Measurements from ENCODE around the gene PAM16. TPM values are rescaled to one million over a fixed set of nuclear protein-coding genes. Genes with fewer than 3 reads are reported as not detected.

PAM16 gene
- total and polyA plus RNA-seq, 10 donors: 26.7 to 88.8 (median 41.1) TPM

GRCh38 chr16:4367393-4367856, 16.3 kb upstream of the PAM16 start:
- H3K36me3 ChIP-seq: peaks cover 0 to 74% (median 37%) of the 10 kb centered on the region in 6 donors
- H3K9me3 ChIP-seq: no peaks in the 10 kb centered on the region
- peaks cover 19 to 78% (median 50%) of the 10 kb centered on the region in 6 donors for H3K4me1 ChIP-seq
- peak overlapping the region in 1 of 8 donors; percentile 6 for H3K27ac ChIP-seq
- intact Hi-C loops (cut with DNase I; ENCODE audit: low total_unique reads): no loop called here
- TF ChIP-seq CTCF (IDR thresholded peaks at IDR 0.05 in 8 of 11, conservative IDR thresholded peaks at IDR 0.05 in 3 of 11) (no peak), POLR2AphosphoS5 (IDR thresholded peaks at IDR 0.05) (no peak), POLR2A (IDR thresholded peaks at IDR 0.05) (no peak)
- 92 to 98% (median 95%) methylated on average over 5 of the region's 5 CpGs for WGBS, 5 donors
- peak; percentile 36 for DNase-seq
- no peaks in the 10 kb centered on the region for H3K27me3 ChIP-seq (replicated peaks in 1 of 7)
- no peak overlapping the region for H3K4me3 ChIP-seq

DNA sequence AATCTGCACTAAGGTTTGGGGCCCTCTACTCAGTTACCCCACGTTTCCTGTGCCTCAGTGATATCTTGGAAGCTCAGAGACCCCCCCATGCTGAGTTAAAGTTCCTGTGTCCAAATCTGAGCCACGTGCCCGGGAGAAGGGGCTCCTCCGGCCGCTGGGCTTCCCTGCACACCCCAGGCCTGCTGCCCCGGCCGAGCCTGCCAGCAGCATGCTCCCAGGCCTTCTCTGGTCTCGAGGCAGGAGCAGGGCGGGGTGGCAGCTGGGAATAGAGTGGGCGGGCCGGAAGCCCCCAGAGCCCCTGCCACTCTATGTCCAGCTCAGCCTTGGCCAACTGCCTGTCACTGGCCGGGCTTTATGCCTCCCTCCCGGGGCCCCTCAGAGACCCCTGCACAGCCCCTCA, 14.9 kb upstream of the PAM16 start:
- WGBS, 5 donors: 90 to 97% (median 96%) methylated on average over 2 to 13 of the region's 13 CpGs
- Histone ChIP-seq H3K27ac (peak overlapping the region in 1 of 8 donors; percentile 28), H3K4me3 (no peak overlapping the region), H3K36me3 (peaks cover 0 to 88% (median 51%) of the 10 kb centered on the region in 6 donors), H3K9me3 (no peaks in the 10 kb centered on the region), H3K4me1 (peaks cover 11 to 65% (median 37%) of the 10 kb centered on the region in 6 donors), H3K27me3 (replicated peaks in 1 of 7) (no peaks in the 10 kb centered on the region)
- TF ChIP-seq CTCF (IDR thresholded peaks at IDR 0.05 in 8 of 11, conservative IDR thresholded peaks at IDR 0.05 in 3 of 11) (no peak), POLR2AphosphoS5 (IDR thresholded peaks at IDR 0.05) (no peak), POLR2A (IDR thresholded peaks at IDR 0.05) (no peak)
- intact Hi-C loops (cut with DNase I; ENCODE audit: low total_unique reads): no loop called here
- peak; percentile 63 for DNase-seq

- TF ChIP-seq CTCF (IDR thresholded peaks at IDR 0.05 in 8 of 11, conservative IDR thresholded peaks at IDR 0.05 in 3 of 11): no peak
- TF ChIP-seq POLR2A (IDR thresholded peaks at IDR 0.05): no peak
- TF ChIP-seq POLR2AphosphoS5 (IDR thresholded peaks at IDR 0.05): peak in 1 of 3 donors; percentile 37
- 74 to 95% (median 92%) methylated on average over 5 to 12 of the region's 12 CpGs for WGBS, 5 donors
- Histone ChIP-seq H3K27me3 (replicated peaks in 1 of 7) (no peaks in the 10 kb centered on the region), H3K27ac (peak overlapping the region in 2 of 8 donors; percentile 23 to 28), H3K4me3 (no peak overlapping the region), H3K36me3 (peaks cover 0 to 92% (median 53%) of the 10 kb centered on the region in 6 donors), H3K9me3 (no peaks in the 10 kb centered on the region), H3K4me1 (peaks cover 11 to 61% (median 33%) of the 10 kb centered on the region in 6 donors)
- DNase-seq: no peak
- intact Hi-C loops (cut with DNase I; ENCODE audit: low total_unique reads): no loop called here
Measured at GRCh38 chr16:4365615-4366014, 14.5 kb upstream of the PAM16 start.

DNA sequence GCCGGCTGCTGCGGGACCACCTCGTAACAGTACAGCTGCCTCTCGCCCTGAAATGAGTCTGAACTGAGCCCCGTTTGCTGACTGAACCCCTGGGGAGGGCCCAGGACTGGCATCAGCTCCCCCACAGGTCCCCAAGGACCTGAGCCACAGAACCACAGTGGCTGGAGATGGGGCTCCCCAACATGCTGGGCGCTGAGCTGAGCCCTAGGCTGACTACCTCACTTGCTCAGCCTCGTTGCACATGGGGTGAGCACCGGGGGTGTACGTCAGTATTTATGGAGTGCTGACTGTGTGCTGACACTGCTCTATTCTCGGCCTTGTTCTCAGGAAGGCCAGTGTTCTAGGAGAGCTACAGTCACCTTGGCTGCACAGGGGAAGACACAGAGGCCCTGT, 13.9 kb upstream of the PAM16 start:
- TF ChIP-seq POLR2AphosphoS5 (IDR thresholded peaks at IDR 0.05) (peak; percentile 45 to 63 (median 47)), CTCF (IDR thresholded peaks at IDR 0.05 in 8 of 11, conservative IDR thresholded peaks at IDR 0.05 in 3 of 11) (no peak), POLR2A (IDR thresholded peaks at IDR 0.05) (no peak)
- peak; percentile 84 for DNase-seq
- Histone ChIP-seq H3K36me3 (peaks cover 0 to 96% (median 55%) of the 10 kb centered on the region in 6 donors), H3K27me3 (replicated peaks in 1 of 7) (no peaks in the 10 kb centered on the region), H3K9me3 (no peaks in the 10 kb centered on the region), H3K4me1 (peaks cover 7 to 58% (median 28%) of the 10 kb centered on the region in 6 donors), H3K4me3 (no peak overlapping the region), H3K27ac (peak overlapping the region in 2 of 8 donors; percentile 28 to 36)
- WGBS, 5 donors: 63 to 76% (median 69%) methylated on average over 2 to 10 of the region's 10 CpGs
- intact Hi-C loops (cut with DNase I; ENCODE audit: low total_unique reads): no loop called here
